Measurements from ENCODE around the gene CYP24A1.

GRCh38 chr20:54208548-54209176, 34.9 kb upstream of the CYP24A1 start:
- no peak for TF ChIP-seq CTCF (IDR thresholded peaks at IDR 0.05; ENCODE audit: poor library complexity, severe bottlenecking)
- no peak for TF ChIP-seq POLR2AphosphoS5 (IDR thresholded peaks at IDR 0.05)
